SK-N-SH (cell line): ENCODE data around the gene CYP27A1. TPM values are rescaled to one million over a fixed set of nuclear protein-coding genes. Genes with fewer than 3 reads are reported as not detected.
A peak's percentile ranks its signal among the peaks of the same experiment; 100 is the strongest.

Source experiments
- CTCF ChIA-PET: fragments of 300-600, 350-600 bp; formaldehyde crosslinking; extraction: SDS; loops from one replicate; lab custom pipeline; 2021; lab: Yijun Ruan, JAX
- POLR2A ChIA-PET: fragments of 350-600 bp; sonication (Branson Sonifier 250); formaldehyde crosslinking; extraction: SDS; loops from one replicate; lab custom pipeline; 2020; ENCODE audit warnings: antibody characterized with exemption, inconsistent platforms; lab: Yijun Ruan, JAX
- DNase-seq: peaks from one replicate; pipeline ENCODE4 v3.0.0; 2012
- H2AFZ ChIP-seq: fragments of 200-600 bp; sonication (generic); 2 replicates; pipeline ENCODE4 v1.8.1; 2016; ENCODE audit warnings: antibody characterized with exemption, mild to moderate bottlenecking, low read depth
- H3F3A ChIP-seq: fragments of 200-600 bp; sonication (generic); replicated peaks from 2 replicates; pipeline ENCODE3; 2016; ENCODE audit warnings: antibody characterized with exemption, mild to moderate bottlenecking; ENCODE audit not compliant: insufficient read depth
- H3K27ac ChIP-seq, 2 experiments: fragments of 200-500 bp in 1 of 2; fragments of 200-600 bp in 1 of 2; sonication (Bioruptor generic) in 1 of 2; sonication (generic), shearing (Covaris generic) in 1 of 2; 2 replicates each; pipeline versions ENCODE4 v1.5.1 to v1.6.1; 2014 to 2016; ENCODE audit warnings: low read depth in 2 of 2, inconsistent platforms in 1 of 2, low read length in 1 of 2, mild to moderate bottlenecking in 1 of 2, mixed read lengths in 1 of 2
- H3K27me3 ChIP-seq: fragments of 200-600 bp; sonication (generic), shearing (Covaris generic); 2 replicates; pipeline ENCODE4 v1.6.1; 2016; ENCODE audit warnings: mixed run types; ENCODE audit not compliant: insufficient read depth
- H3K36me3 ChIP-seq, 2 experiments: fragments of 200-500 bp in 1 of 2; fragments of 200-600 bp in 1 of 2; sonication (Bioruptor generic) in 1 of 2; sonication (generic) in 1 of 2; replicated peaks in 1 of 2; 2 replicates each; pipeline versions ENCODE3 to v1.5.1; 2014 to 2016; ENCODE audit warnings: low read length in 1 of 2, mild to moderate bottlenecking in 1 of 2; ENCODE audit not compliant: insufficient read depth in 2 of 2, control insufficient read depth in 1 of 2
- H3K4me1 ChIP-seq, 2 experiments: fragments of 200-500 bp in 1 of 2; fragments of 200-600 bp in 1 of 2; sonication (Bioruptor generic) in 1 of 2; sonication (generic), shearing (Covaris generic) in 1 of 2; 2 replicates each; pipeline versions ENCODE4 v1.5.1 to v1.6.1; 2014 to 2016; ENCODE audit warnings: low read depth in 1 of 2, low read length in 1 of 2, mixed run types in 1 of 2; ENCODE audit not compliant: insufficient read depth in 2 of 2, control insufficient read depth in 1 of 2
- H3K4me2 ChIP-seq: fragments of 200-600 bp; sonication (generic), shearing (Covaris generic); 2 replicates; pipeline ENCODE4 v1.6.1; 2017; ENCODE audit warnings: mixed run types
- H3K4me3 ChIP-seq, 2 experiments: fragments of 200-500 bp in 1 of 2; fragments of 200-600 bp in 1 of 2; sonication (Bioruptor generic) in 1 of 2; sonication (generic), shearing (Covaris generic) in 1 of 2; 2 replicates each; pipeline versions ENCODE4 v1.5.1 to v1.8.1; 2014 to 2016; ENCODE audit warnings: low read depth in 2 of 2, inconsistent platforms in 1 of 2, low read length in 1 of 2, mild to moderate bottlenecking in 1 of 2, mixed read lengths in 1 of 2, moderate library complexity in 1 of 2
- H3K79me2 ChIP-seq: fragments of 200-600 bp; sonication (generic); 2 replicates; pipeline ENCODE4 v1.8.1; 2017; ENCODE audit warnings: mild to moderate bottlenecking; ENCODE audit not compliant: insufficient read depth
- H3K9ac ChIP-seq: fragments of 200-600 bp; sonication (generic); 2 replicates; pipeline ENCODE4 v1.6.1; 2017; ENCODE audit warnings: mixed run types
- H3K9me2 ChIP-seq: fragments of 200-600 bp; sonication (generic); 2 replicates; pipeline ENCODE4 v1.6.1; 2017; ENCODE audit warnings: mixed run types
- H3K9me3 ChIP-seq: fragments of 200-600 bp; sonication (generic); 2 replicates; pipeline ENCODE4 v1.6.1; 2017; ENCODE audit warnings: mixed run types, mild to moderate bottlenecking, moderate library complexity
- H4K20me1 ChIP-seq: fragments of 200-600 bp; sonication (generic); 2 replicates; pipeline ENCODE4 v1.6.1; 2017; ENCODE audit warnings: mild to moderate bottlenecking, mixed run types; ENCODE audit not compliant: insufficient read depth
- CHD2 ChIP-seq: fragments of 150-350 bp; IDR thresholded peaks from 2 replicates; pipeline ENCODE4 v1.6.1; 2018; ENCODE audit warnings: low read length; ENCODE audit not compliant: partially characterized antibody
- EP300 ChIP-seq, 2 experiments: IDR thresholded peaks; 2 replicates each; pipeline versions ENCODE4 v1.4.0 to v1.6.1; 2012; ENCODE audit warnings: borderline replicate concordance in 1 of 2, low read depth in 1 of 2, low read length in 1 of 2
- GABPA ChIP-seq: IDR thresholded peaks from 2 replicates; pipeline ENCODE4 v1.4.0; 2012; ENCODE audit warnings: low read depth, mild to moderate bottlenecking
- GATA2 ChIP-seq: sonication (generic); formaldehyde crosslinking; IDR thresholded peaks from 2 replicates; pipeline ENCODE4 v1.5.0; 2020; ENCODE audit warnings: mild to moderate bottlenecking, missing genetic modification reagents
- MAX ChIP-seq: IDR thresholded peaks from 2 replicates; pipeline ENCODE4 v1.4.0; 2012; ENCODE audit warnings: low read depth
- MXI1 ChIP-seq: IDR thresholded peaks from 2 replicates; pipeline ENCODE4 v1.6.1; 2012; ENCODE audit warnings: mild to moderate bottlenecking, low read depth, low read length, improper control_type of control experiment
- RAD21 ChIP-seq: IDR thresholded peaks from 2 replicates; pipeline ENCODE4 v1.6.1; 2012; ENCODE audit warnings: mild to moderate bottlenecking, low read length
- RFX5 ChIP-seq: IDR thresholded peaks from 2 replicates; pipeline ENCODE4 v1.6.1; 2012; ENCODE audit warnings: mild to moderate bottlenecking, improper control_type of control experiment, low read length
- RXRA ChIP-seq: IDR thresholded peaks from 2 replicates; pipeline ENCODE4 v1.4.0; 2012; ENCODE audit warnings: low read depth, mild to moderate bottlenecking, borderline replicate concordance
- SMC3 ChIP-seq: IDR thresholded peaks from 2 replicates; pipeline ENCODE4 v1.6.1; 2012; ENCODE audit warnings: low read depth, low read length, improper control_type of control experiment
- USF2 ChIP-seq: fragments of 150-350 bp; IDR thresholded peaks from 2 replicates; pipeline ENCODE4 v1.6.1; 2017; ENCODE audit warnings: antibody characterized with exemption, low read length, low read depth, borderline replicate concordance
- YY1 ChIP-seq: IDR thresholded peaks from 2 replicates; pipeline ENCODE4 v1.4.0; 2012; ENCODE audit warnings: low read depth, mild to moderate bottlenecking
- WGBS: methylation state at CpG from one replicate; pipeline ENCODE4 v1.1.6; 2017; ENCODE audit warnings: low lambda C conversion rate; 5-methylcytosine and 5-hydroxymethylcytosine counted together
- polyA plus RNA-seq, 3 experiments: library from polyadenylated mRNA; depleted of rRNA; stranded (reverse); fragments of >200 nt; gene quantifications; 2 replicates each; pipeline ENCODE4 v1.2.3, GENCODE V29; 2012
- TF ChIP-seq, protein P1 (sequence below): fragments of 150-350 bp; IDR thresholded peaks from 2 replicates; pipeline ENCODE4 v1.6.1; 2016; ENCODE audit warnings: mild to moderate bottlenecking, low read depth, low read length

CYP27A1 gene
- polyA plus RNA-seq, 1 of the 3 experiments (the other 2 are of a cell fraction): 0.54 TPM

- ChIA-PET CTCF (interaction anchor here (1.0 to 16.1 kb wide), 5 partner anchors 12 to 38 kb away, joined by 5 to 249 read pairs (median 6); partner anchors contain the start of gene WNT10A), POLR2A (no interaction called here)
- H3K79me2 ChIP-seq: no peaks in the 10 kb centered on the region
- H3F3A ChIP-seq: no peaks in the 10 kb centered on the region
- H3K27me3 ChIP-seq: peaks cover 46% of the 10 kb centered on the region
- peaks cover 7 to 72% of the 10 kb centered on the region in 2 experiments; a peak in 2 of 4 replicates for H3K4me1 ChIP-seq
- 3% methylated on average over 21 of the region's 64 CpGs for WGBS
- H2AFZ ChIP-seq: 0 out of 2 replicates have a peak within 1 kb of the TSS, but pooled peaks have one; percentile 29
- H4K20me1 ChIP-seq: no peaks in the 10 kb centered on the region
- no peaks in the 10 kb centered on the region for H3K36me3 ChIP-seq
- H3K4me3 ChIP-seq: peak within 1 kb of the TSS; percentile 39 to 49; a peak in 3 of 4 replicates
- peak within 1 kb of the TSS; percentile 74 for H3K4me2 ChIP-seq
- H3K27ac ChIP-seq: peak within 1 kb of the TSS in 1 of 2 experiments; percentile 96; a peak in 1 of 4 replicates
- TF ChIP-seq EP300 (IDR thresholded peaks at IDR 0.05; ENCODE audit: borderline replicate concordance in 1 of 2, low read depth in 1 of 2, low read length in 1 of 2): no peak
- TF ChIP-seq SMC3: no peak
- no peak for TF ChIP-seq YY1
- TF ChIP-seq RFX5: no peak
- no peak for TF ChIP-seq MAX
- TF ChIP-seq CHD2: no peak
- no peak for TF ChIP-seq RXRA
- TF ChIP-seq USF2: no peak
- no peak for TF ChIP-seq GABPA
- no peak for TF ChIP-seq RAD21
- TF ChIP-seq, protein P1, sequence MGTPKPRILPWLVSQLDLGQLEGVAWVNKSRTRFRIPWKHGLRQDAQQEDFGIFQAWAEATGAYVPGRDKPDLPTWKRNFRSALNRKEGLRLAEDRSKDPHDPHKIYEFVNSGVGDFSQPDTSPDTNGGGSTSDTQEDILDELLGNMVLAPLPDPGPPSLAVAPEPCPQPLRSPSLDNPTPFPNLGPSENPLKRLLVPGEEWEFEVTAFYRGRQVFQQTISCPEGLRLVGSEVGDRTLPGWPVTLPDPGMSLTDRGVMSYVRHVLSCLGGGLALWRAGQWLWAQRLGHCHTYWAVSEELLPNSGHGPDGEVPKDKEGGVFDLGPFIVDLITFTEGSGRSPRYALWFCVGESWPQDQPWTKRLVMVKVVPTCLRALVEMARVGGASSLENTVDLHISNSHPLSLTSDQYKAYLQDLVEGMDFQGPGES: no peak
- no peak for TF ChIP-seq MXI1
- TF ChIP-seq GATA2 (CRISPR knock-in tag): no peak
- no peak within 1 kb of the TSS for H3K9ac ChIP-seq
- H3K9me3 ChIP-seq: no peaks in the 10 kb centered on the region
- DNase-seq: peak; percentile 78
- H3K9me2 ChIP-seq: no peaks in the 10 kb centered on the region
These were observed 77.6 kb downstream of the CYP27A1 start, which contains the start of gene WNT6 for GRCh38 chr2:218859556-218859987. Gene WNT6, plus strand, starts transcription at chr2:218859805. Its CDS starts 233 bp downstream, at chr2:218860038.
